ENCODE results near the gene MGAT4A. TPM values are rescaled to one million over a fixed set of nuclear protein-coding genes. Genes with fewer than 3 reads are reported as not detected.

MGAT4A gene
- total and polyA plus RNA-seq, 2 donors (not counting 1 experiment from before 2014, with no cell fraction given) = 16.5 to 32.7 TPM

DNA sequence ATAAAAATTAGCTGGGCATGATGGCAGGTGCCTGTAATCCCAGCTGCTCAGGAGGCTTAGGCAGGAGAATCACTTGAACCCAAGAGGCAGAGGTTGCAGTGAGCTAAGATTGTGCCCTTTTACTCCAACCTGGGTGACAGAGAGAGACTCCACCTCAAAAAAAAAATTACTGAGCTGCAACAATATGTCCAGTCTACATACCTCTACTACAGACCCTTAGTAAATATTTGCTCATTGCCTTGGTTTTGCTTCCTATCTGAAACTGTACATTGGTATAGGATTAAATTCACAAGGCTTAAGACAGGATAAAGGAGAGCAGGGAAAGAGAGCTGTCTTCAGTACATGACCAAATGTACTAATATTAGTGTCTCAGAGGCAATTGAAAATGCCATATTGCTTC, 8.1 kb upstream of the MGAT4A start:
- ChIA-PET POLR2A (no interaction called here), CTCF (interaction anchor here (1.0 kb wide), 1 partner anchor 90 kb away, joined by 3 read pairs; no protein-coding TSS in a partner anchor)
- ATAC-seq (ENCODE audit: low read depth) = no peak
- peaks cover 5% of the 10 kb centered on the region for H3K27me3 Mint-ChIP-seq
- H3K4me3 Mint-ChIP-seq = no peak overlapping the region
- intact Hi-C loops (cut with micrococcal nuclease) = no loop called here
- Histone ChIP-seq H3K9ac (ENCODE audit: low read length) (no peak overlapping the region), H3K4me2 (replicated peaks; ENCODE audit: low read depth, low read length, poor library complexity, severe bottlenecking) (no peak overlapping the region), H3K36me3 (replicated peaks in 1 of 2; ENCODE audit: control extremely low read depth in 1 of 2, control insufficient read depth in 1 of 2, extremely low read depth in 1 of 2, insufficient read depth in 2 of 2, low read length in 1 of 2) (no peaks in the 10 kb centered on the region), H3K4me1 (ENCODE audit: control insufficient read depth in 2 of 2, insufficient read depth in 2 of 2, low read length in 2 of 2) (peaks cover 9 to 10% of the 10 kb centered on the region in 2 donors), H2AFZ (ENCODE audit: insufficient read depth, low read depth, low read length, poor library complexity, severe bottlenecking) (no peak overlapping the region), H3K27ac (ENCODE audit: low read length in 2 of 2) (no peak overlapping the region), H3K9me3 (ENCODE audit: control extremely low read depth in 1 of 3, control insufficient read depth in 2 of 3, insufficient read depth in 1 of 3, low read length in 2 of 3) (peaks cover 0 to under 1% (median 0%) of the 10 kb centered on the region in 3 donors), H4K20me1 (ENCODE audit: control insufficient read depth, insufficient read depth, low read length, poor library complexity, severe bottlenecking) (no peaks in the 10 kb centered on the region), H3K27me3 (replicated peaks in 1 of 4; ENCODE audit: control extremely low read depth in 1 of 4, control insufficient read depth in 3 of 4, insufficient read depth in 4 of 4, low read length in 3 of 4) (peaks cover 0 to 12% (median 0%) of the 10 kb centered on the region in 4 experiments), H3K79me2 (ENCODE audit: control insufficient read depth, insufficient read depth, low read length) (no peaks in the 10 kb centered on the region), H3K4me3 (ENCODE audit: control extremely low read depth in 1 of 5, extremely low read depth in 1 of 5, insufficient read depth in 1 of 5, low read depth in 2 of 5, low read length in 4 of 5) (no peak overlapping the region)
- TF ChIP-seq EZH2 (IDR thresholded peaks at IDR 0.05; ENCODE audit: borderline replicate concordance, insufficient read depth, low read depth, low read length, poor library complexity, severe bottlenecking) = no peak
- TF ChIP-seq, protein P1, sequence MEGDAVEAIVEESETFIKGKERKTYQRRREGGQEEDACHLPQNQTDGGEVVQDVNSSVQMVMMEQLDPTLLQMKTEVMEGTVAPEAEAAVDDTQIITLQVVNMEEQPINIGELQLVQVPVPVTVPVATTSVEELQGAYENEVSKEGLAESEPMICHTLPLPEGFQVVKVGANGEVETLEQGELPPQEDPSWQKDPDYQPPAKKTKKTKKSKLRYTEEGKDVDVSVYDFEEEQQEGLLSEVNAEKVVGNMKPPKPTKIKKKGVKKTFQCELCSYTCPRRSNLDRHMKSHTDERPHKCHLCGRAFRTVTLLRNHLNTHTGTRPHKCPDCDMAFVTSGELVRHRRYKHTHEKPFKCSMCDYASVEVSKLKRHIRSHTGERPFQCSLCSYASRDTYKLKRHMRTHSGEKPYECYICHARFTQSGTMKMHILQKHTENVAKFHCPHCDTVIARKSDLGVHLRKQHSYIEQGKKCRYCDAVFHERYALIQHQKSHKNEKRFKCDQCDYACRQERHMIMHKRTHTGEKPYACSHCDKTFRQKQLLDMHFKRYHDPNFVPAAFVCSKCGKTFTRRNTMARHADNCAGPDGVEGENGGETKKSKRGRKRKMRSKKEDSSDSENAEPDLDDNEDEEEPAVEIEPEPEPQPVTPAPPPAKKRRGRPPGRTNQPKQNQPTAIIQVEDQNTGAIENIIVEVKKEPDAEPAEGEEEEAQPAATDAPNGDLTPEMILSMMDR (IDR thresholded peaks at IDR 0.05) = no peak
- no peak for DNase-seq
- H3K9me3 Mint-ChIP-seq (ENCODE audit: insufficient read depth) = no peaks in the 10 kb centered on the region
- peaks cover 10% of the 10 kb centered on the region for H3K4me1 Mint-ChIP-seq
- no peak overlapping the region for H3K27ac Mint-ChIP-seq

DNA sequence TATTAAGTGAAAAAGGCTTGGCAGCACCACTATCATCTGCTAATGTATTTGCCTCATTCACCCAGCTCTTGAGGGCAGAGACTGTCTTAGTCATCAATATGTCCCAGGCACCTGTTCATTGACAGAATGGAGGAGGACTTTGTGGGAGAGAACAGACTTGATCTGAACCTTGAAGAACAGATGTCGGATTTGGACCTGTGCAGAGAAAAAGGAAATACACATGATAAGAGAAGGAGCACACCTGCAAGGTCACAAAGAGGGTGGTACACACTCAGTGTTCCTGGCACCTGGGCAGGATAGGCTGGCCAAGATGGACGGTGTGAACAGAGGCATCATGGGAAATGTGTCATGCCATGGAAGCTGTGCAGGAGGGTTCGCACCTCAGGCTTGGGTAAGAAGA, 7.4 kb upstream of the MGAT4A start:
- peaks cover 10 to 11% of the 10 kb centered on the region in 2 donors for H3K4me1 ChIP-seq (ENCODE audit: control insufficient read depth in 2 of 2, insufficient read depth in 2 of 2, low read length in 2 of 2)
- H3K4me3 Mint-ChIP-seq = no peak overlapping the region
- CTCF ChIA-PET = interaction anchor here (1.0 kb wide), 1 partner anchor 89 kb away, joined by 3 read pairs; no protein-coding TSS in a partner anchor

More for the DNA sequence above, 7.4 kb upstream of the MGAT4A start:
- no peaks in the 10 kb centered on the region for H3K36me3 ChIP-seq (replicated peaks in 1 of 2; ENCODE audit: control extremely low read depth in 1 of 2, control insufficient read depth in 1 of 2, extremely low read depth in 1 of 2, insufficient read depth in 2 of 2, low read length in 1 of 2)
- 100% methylated on average over 2 of the region's 3 CpGs for WGBS (ENCODE audit: insufficient coverage)
- H3K9ac ChIP-seq (ENCODE audit: low read length) = no peak overlapping the region
- peaks cover 0 to 12% (median 0%) of the 10 kb centered on the region in 4 experiments for H3K27me3 ChIP-seq (replicated peaks in 1 of 4; ENCODE audit: control extremely low read depth in 1 of 4, control insufficient read depth in 3 of 4, insufficient read depth in 4 of 4, low read length in 3 of 4)
- no peaks in the 10 kb centered on the region for H4K20me1 ChIP-seq (ENCODE audit: control insufficient read depth, insufficient read depth, low read length, poor library complexity, severe bottlenecking)
- H3K27ac ChIP-seq (ENCODE audit: low read length in 2 of 2) = no peak overlapping the region
- H3K9me3 ChIP-seq (ENCODE audit: control extremely low read depth in 1 of 3, control insufficient read depth in 2 of 3, insufficient read depth in 1 of 3, low read length in 2 of 3) = no peaks in the 10 kb centered on the region
- POLR2A ChIA-PET = no interaction called here
- no peaks in the 10 kb centered on the region for H3K79me2 ChIP-seq (ENCODE audit: control insufficient read depth, insufficient read depth, low read length)
- TF ChIP-seq, protein P1 (IDR thresholded peaks at IDR 0.05) = no peak
- TF ChIP-seq EZH2 (IDR thresholded peaks at IDR 0.05; ENCODE audit: borderline replicate concordance, insufficient read depth, low read depth, low read length, poor library complexity, severe bottlenecking) = no peak
- no peak overlapping the region for H3K4me3 ChIP-seq (ENCODE audit: control extremely low read depth in 1 of 5, extremely low read depth in 1 of 5, insufficient read depth in 1 of 5, low read depth in 2 of 5, low read length in 4 of 5)
- Mint-ChIP-seq H3K4me1 (peaks cover 12% of the 10 kb centered on the region), H3K27me3 (peaks cover 5% of the 10 kb centered on the region), H3K9me3 (ENCODE audit: insufficient read depth) (no peaks in the 10 kb centered on the region), H3K27ac (no peak overlapping the region)
- no peak for ATAC-seq (ENCODE audit: low read depth)
- H2AFZ ChIP-seq (ENCODE audit: insufficient read depth, low read depth, low read length, poor library complexity, severe bottlenecking) = no peak overlapping the region
- no peak for DNase-seq
- intact Hi-C loops (cut with micrococcal nuclease) = no loop called here
- H3K4me2 ChIP-seq (replicated peaks; ENCODE audit: low read depth, low read length, poor library complexity, severe bottlenecking) = no peak overlapping the region
